GM21360 (cell line): ENCODE data around the gene CRIP2.

Source experiments
- ATAC-seq: cut with Tn5 transposase; IDR thresholded peaks from one replicate; pipeline ENCODE4 v1.9.1; 2021; ENCODE audit warnings: mild to moderate bottlenecking, moderate library complexity; ENCODE audit not compliant: unreplicated experiment

CRIP2 gene

DNA sequence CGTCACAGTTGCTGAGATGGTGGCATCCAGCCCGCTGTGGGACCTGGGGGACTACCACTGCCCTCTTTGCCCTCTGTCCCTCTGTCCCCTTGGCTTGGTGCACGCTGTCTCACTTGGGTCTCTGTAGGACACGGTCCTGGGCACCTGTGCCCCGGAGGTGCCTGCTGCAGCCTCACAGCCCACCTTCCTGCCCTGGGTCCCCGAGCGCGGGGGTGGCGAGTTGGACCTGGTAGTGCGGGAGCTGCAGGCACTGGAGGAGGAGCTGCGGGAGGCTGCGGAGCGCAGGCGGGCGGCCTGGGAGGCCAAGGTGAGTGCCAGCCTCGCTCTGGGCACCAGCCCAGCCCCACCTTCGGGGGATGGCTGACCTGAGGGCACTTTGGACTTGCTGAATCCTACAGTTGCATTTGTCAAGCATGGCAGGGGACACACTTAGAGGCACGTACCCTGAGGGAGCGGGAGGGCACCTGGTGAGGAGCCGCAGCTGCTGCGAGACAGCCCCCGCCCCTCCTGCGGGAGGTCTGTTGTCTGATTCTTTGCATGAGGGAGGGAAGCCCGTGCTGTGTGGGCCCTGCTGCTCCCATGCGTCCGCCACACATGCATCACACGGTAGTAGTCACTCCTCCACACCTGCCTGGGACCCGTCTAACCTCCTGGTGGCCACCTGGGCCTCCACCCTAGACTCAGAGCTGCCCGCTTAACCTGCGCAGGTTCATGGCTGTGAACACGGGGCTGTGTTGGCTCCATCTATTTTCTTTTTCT, 23.2 kb downstream of the CRIP2 start:
- ATAC-seq: no peak

- ATAC-seq: no peak
Measured at GRCh38 chr14:105498430-105499255, 24.0 kb downstream of the CRIP2 start.

- no peak for ATAC-seq
Measured at GRCh38 chr14:105499256-105500035, 24.8 kb downstream of the CRIP2 start.

GRCh38 chr14:105500036-105500725, 25.6 kb downstream of the CRIP2 start:
- ATAC-seq: no peak

- no peak for ATAC-seq
Measured at GRCh38 chr14:105500726-105501101, 26.1 kb downstream of the CRIP2 start.

- ATAC-seq: no peak
Measured at GRCh38 chr14:105501504-105502291, 27.1 kb downstream of the CRIP2 start.

DNA sequence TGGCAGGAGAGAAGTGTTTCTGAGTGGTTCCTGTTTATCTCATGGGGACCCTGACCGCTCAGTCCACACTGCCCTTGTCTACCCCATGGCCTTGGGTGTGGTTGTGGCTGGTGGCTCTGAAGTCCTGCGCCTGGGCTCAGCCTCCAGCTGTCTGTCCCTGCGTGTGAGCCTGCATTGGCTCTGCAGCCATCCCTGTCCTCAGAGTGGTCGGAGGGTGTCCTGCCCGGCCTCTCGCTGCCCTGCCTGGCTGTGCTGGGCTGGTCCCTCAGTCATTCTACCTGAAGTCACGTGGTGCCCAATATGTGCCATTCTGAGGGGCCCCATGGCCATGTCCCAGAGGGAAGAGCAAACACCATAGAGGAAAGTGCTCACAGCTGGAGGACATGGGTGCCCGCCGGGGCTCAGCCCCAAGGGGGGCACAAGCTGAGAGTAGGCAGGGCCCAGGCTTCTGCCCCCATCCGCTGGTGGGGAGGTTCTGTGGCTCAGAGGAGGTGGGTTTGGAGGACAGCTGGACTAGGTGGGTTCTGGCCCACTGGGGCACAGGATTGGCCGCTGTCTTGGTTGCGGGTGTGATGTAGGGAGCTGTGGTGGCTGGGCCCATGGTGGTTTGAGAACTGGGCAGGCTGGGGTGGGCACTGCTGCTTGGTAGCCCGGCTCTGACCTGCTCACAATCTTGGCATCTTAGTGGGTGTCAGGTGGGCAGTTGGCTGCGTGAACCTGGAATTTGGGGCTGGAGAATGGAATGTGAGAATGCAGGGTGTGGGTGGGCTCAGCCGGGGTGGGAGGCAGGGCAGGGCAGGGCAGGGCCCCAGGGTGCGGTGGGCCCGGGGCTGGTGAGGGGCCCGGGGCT, 28.1 kb downstream of the CRIP2 start:
- ATAC-seq: no peak

DNA sequence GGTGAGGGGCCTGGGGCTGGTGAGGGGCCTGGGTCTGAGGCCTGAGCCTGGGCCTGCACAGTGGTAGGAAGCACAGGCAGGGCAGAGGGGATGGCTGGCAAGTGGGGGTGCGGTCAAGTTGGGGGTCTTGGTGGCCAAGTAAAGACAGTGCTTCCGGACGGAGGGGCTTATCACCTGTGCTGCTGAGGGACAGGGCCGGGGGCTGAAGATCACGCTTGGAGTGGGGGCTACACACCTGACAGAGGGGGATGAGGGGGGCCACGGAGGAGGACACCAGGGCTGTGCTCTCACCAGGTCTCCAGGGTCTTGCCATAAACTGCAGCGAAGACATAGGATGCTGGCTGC, 28.6 kb downstream of the CRIP2 start:
- no peak for ATAC-seq

GRCh38 chr14:105503935-105504692, 29.5 kb downstream of the CRIP2 start:
- no peak for ATAC-seq

- no peak for ATAC-seq
Measured at GRCh38 chr14:105505101-105505500, 30.5 kb downstream of the CRIP2 start.

DNA sequence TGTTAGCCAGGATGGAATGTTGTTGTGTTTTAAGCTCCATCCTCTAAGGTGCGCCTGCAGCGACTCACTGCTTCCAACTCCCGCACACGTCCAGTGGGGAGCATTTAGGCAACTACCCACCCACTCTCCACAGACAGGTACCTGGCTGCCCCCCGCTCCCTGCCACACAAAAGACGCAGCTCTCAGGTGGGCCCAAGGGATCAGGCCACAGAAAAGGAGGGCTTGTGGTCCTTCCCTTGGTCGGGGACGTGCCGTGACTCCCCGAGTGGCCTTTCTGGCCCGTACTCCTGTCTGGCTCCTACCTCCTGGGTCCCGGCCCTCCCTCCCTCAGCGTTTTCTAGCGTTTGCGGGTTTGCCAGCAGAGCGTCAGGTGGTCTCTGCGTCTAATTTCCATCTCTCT, 32.6 kb downstream of the CRIP2 start:
- ATAC-seq: no peak

DNA sequence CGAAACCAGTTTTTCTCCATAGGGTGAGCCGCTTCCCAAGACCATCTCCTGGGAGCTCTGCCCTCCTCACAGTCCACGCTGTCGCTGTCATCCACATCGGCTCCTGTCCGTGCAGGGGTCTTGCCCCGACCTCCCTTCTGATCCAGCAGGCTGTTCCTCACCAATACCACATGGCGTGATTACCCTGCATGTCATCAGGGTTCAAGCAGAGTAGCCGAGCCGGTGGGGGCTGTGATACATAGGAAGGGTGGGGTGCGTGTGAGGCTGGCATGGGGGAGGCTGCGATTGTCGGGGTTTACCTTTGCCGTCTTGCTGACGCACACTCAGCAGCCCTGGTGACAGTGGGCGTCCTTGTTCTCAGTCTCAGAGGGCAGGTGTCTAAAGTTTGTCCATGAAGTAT, 33.4 kb downstream of the CRIP2 start:
- ATAC-seq: no peak

GRCh38 chr14:105508601-105509000, 34.0 kb downstream of the CRIP2 start:
- no peak for ATAC-seq

- ATAC-seq: no peak
Measured at GRCh38 chr14:105517096-105517495, 42.5 kb downstream of the CRIP2 start.

- no peak for ATAC-seq
Measured at GRCh38 chr14:105519946-105520698, 45.5 kb downstream of the CRIP2 start.

- no peak for ATAC-seq
Measured at GRCh38 chr14:105525326-105525725, 50.7 kb downstream of the CRIP2 start.

- no peak for ATAC-seq
Measured at GRCh38 chr14:105525861-105526775, 51.5 kb downstream of the CRIP2 start, which contains the start of gene TMEM121. TMEM121 (plus strand) TSS chr14:105526583; CDS start chr14:105528835, 2,252 bp downstream.
